GOT3 (cell line): ENCODE data around the gene CERKL.
"Not testable (repeated sequence)": the region's sequence is repeated elsewhere in the genome, so short reads cannot be mapped to it uniquely, and the experiment has no call there.

ENCODE experiments used
- DNase-seq: peaks from one replicate; lab custom pipeline; 2025; ENCODE audit warnings: mixed read lengths; lab: John Stamatoyannopoulos, UW

CERKL gene

DNA sequence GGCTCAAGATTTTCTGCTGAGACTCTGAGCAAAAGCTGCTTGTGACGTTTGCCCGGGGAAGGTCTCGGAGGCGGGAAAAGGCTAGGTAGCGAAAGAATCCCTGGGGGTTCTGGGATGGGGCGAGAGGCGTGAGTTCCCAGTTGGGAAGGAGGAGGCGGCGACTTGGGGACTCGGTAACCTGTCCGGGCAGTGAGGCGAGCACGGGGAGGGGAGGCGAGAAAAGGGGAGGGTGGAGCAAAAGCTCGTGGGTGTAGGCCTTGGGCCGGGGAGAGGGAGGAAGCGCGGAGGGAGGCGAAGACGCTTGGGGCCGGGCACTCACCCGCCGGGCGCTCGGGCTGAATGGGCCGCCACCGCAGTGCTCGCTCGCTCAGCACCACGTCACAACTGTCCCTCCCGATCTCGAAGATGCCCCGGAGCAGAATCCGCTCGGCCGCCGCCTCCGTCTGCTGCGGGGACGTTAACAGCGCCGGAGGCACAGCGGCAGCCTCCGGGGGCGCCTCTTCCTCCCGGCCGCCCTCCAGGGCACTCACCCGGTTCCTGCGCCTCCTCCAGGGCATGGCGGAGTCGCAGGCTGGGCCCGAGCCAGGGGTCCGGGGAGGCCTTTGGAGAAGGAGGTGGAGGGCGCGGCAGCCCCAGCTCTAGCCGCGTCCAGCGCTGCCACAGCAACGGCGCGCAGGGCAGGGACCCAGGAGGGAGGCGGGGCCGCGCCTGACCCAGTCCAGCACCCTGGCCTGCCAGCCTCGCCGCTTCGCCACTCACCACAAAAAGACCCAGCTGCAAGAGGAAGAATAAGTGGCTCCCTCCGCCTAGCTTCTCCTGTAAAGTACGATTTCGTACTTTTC is at the start of gene CERKL:
Gene CERKL (minus strand): TSS at position 656 of the 842 bp plus-strand sequence. CDS start 99 bp downstream, at position 557.
- no peak for DNase-seq

- DNase-seq = not testable (repeated sequence)
Observed at GRCh38 chr2:181702519-181702918, 45.6 kb upstream of the CERKL start.

DNA sequence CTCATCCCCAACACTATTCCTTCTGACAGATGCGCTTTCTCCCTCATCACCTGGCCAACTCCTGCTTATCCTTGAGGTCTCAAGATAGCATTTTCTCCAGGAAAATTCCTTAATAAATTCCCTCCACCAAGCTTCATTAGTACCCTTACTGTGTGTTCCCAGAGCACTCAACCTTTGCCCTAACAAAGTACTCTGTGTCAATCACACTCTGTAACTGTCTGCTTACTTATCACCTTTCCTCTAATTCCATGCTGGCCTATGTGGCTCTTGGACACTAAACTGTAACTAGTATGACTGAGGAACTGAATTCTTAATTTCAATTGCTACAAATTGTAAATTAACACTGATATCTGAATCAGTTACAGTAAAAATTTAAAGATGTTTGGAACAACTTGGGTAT is 41.3 kb upstream of the CERKL start:
- no peak for DNase-seq

DNA sequence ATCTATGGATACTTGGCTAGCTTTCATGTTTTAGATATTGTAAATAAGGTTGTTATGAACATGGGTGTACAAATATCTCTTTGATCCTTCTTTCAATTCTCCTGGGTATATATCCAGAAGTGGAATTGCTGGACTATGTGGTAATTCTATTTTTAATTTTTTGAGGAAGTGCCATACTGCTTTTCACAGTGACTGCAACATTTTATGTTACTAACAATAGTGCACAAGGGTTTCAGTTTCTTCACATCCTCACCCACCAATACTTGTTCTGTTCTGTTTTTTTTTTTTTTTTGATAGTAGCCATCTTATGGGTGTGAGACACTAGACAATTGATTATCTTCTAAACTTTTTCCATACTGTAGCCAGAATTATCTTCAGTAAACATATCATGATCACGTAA is 40.7 kb upstream of the CERKL start:
- no peak for DNase-seq

- no peak for DNase-seq
Observed at GRCh38 chr2:181697126-181697525, 40.2 kb upstream of the CERKL start.

- no peak for DNase-seq
Observed at GRCh38 chr2:181694271-181694670, 37.4 kb upstream of the CERKL start.

DNA sequence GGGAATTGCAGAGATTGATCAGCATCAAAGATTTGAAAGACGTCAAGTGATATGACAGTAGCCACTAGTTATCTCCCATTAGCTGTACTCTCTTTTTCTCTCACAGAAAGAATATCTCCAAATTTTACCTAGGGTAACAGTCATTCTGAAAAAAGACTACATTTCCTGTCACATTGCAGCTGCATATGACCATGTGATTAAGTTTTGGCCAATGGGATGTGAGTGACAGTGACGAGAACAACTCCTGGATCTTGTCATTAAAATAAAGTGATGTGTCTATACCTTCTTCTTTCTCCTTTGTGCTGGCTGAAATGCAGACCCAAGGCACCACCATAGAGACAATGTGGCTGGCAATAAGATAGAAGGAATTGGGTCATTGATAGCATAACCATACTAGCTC is 34.0 kb upstream of the CERKL start:
- DNase-seq = no peak

- no peak for DNase-seq
Observed at GRCh38 chr2:181686576-181687185, 29.8 kb upstream of the CERKL start.

DNA sequence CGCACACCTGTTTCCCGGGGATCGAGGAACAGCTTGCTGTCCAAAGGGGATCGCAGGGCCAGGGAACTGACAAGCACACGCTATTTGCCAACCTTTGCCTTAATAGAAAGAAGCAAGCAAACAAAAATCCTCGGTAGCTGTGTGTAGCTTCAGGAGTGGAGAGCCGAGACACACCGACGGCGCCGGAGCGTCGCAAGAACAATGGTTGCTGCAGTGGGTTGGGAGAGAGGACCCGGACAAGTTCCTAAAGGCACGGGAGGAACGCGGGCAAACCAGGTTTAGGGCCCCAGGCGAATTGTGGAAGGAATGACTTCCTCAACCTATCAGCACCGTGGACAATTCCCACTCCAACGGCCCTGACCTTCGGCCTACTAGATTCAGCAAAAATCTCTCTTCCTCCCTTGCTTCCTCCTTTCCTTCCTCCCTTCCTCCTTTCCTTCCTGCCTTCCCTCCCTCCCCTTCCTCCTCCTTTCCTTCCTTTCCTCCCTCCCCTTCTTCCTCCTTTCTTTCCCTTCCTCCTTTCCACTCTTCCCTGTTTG is 28.3 kb upstream of the CERKL start:
- no peak for DNase-seq

GRCh38 chr2:181684454-181685149 is 27.7 kb upstream of the CERKL start:
- DNase-seq = no peak

DNA sequence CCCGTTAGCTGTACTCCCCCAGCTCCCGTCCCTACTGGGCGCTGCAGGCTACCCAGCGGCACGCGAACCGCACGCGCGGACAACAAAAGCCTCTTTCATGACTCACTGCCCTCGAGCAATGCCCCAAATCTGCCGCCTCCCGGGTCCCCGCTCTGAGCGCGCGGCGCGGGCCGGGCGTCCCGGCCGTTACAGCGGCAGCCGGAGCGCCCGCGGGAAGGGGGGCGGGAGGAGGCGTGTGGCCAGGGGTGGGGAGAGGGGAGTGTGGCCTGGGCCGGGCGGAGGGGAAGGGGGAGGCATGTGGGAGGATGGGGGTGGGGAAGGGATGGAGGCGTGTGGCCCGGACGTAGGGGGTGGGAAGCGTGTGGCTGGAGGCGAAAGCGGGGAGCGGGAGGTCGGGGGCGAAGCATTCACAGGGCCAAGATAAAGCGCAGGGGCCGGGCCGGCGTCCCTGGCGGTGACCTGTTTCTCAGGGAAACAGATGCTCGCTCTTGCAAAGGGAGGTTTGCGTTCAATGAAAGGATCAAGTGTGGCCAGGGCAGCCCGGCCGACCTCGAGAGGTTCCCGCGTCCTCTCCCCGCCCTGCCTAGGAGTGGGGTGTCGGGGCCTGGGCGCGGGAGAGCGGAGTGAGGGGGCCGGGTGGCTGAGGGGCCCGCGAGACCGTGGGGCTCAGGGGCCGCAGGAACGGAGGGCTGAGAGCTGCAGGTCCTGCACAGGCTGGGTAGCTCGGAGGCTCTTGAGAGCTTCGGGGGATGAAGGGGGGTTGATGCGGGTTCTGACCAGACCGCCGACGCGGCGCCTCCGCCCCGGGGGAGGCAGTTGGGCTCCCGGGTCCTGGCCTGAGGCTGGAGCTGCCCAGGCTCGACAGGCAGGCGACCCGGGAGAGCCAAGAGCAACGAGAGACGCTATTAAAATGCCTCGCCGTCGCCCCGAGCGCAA is 26.9 kb upstream of the CERKL start:
- DNase-seq = no peak

DNA sequence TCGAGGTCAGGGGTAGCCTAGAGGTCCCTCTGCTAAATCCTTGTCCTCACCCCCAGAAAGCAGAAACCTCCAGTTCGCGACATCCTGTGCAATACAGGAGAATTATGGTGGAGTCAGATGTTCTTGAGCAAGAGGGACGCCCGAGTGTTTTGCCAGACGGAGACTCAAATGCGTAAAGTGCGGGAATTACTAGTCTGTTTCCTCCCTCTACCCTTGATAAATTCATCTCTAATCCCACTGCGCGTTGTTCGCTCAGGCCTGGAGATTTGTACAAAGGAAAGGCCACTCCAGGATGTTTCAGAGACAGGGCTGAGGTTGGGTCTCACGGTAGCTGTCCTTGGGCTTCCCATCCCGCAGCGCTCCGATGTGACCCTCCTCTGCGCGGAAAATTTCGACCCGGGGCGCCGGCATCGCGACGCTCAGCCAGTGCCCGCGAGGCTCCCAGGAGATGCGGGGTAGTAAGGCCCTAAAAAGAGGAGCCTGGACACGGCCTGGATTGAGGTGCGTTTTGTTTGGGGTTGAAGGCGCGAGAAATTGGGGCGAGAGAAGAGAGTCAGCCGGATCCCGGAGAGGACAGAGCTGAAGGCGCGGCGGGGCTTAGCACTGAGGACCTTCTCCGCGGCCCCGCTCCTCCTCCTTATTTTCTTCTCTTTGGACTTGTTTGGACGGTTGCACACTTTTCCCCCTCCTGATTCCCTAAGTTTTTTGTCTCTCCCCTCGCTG is 26.1 kb upstream of the CERKL start:
- no peak for DNase-seq

DNA sequence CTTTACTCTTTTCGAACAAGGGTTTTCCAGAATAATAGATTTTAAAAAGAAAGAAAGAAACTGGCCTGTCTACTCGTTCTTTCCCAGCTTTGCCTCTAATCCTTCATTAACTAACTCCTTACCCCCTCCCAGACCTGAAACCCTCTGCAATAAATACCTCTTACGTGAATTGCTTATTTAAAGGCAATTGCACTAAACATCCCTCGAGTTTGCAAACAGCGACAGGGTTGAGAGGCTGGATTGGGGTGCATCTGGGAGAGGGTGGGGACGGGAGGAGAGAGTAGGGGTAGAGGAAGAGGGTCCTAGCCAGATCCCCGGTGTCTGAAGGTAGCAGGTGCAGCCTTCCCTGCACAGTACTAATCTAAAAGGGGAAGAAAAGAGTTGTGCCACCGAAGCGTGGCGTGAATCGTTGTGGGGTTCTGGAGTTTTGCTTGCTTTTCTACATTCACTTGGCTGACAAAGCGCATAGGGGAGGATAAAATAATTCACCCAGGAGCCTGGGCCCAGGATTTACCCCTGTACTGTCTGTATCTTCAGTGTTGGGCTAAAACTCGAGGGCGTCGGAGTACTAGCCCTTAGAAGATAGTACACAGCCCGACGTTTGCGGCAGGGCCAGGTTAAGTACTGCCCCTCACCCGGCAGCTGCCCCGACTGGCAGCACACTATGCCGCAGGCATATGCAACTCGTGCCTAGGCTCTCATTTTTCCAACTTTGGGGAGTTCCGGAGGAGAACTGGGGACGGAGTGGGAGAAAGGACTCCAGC is 25.3 kb upstream of the CERKL start:
- no peak for DNase-seq

DNA sequence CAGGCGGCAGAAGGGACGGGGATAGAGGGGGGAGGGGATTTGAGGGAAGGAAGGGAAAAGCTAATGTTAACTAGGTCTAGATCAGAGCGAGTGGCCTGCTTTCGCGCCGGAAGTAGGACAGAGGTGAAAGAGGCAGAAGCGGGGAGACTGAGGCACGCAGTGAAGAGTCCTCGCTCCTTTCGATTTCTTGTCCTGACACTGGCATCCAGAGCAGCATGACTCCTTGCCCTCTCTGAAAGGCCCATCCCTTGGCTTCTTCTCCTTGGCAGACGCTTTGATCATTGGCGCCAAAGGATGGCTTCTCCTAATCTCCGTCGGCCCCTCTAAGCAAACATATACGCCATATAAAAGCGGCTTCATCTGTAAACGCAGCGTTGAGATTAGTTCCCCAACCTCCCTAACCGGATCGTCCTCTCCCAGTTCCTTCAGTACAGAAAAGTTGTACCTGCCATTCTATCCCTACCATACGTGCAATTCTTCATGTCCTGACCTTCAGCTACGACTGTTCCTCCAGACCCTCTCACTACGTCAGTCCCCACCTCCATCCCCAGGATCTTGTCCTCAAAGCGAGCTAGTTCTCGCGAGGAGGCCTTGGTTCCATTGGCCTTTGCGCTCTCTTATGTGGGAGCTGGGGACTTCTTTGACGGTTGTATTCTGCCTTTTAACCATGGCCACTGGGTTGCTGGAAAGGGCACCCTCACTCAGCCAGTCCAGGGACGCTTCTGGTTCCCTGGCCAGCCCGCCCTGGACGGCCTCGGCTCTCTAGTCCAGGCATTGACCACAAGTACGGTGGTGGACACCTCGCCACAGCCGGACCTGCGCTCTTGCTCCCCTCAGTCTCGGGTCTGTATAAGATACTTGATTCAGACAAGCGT is 24.3 kb upstream of the CERKL start:
- no peak for DNase-seq

GRCh38 chr2:181680055-181680936 is 23.4 kb upstream of the CERKL start, which contains the start of gene NEUROD1:
Gene NEUROD1, minus strand, starts transcription at chr2:181680517. Its CDS starts 1,657 bp downstream, at chr2:181678860.
- no peak for DNase-seq

- no peak for DNase-seq
Observed at GRCh38 chr2:181679544-181679979, 22.7 kb upstream of the CERKL start.

- DNase-seq = no peak
Observed at GRCh38 chr2:181678861-181679543, 22.1 kb upstream of the CERKL start.
